Measurements from ENCODE around the gene POLD2. TPM values are rescaled to one million over a fixed set of nuclear protein-coding genes. Genes with fewer than 3 reads are reported as not detected.
A peak's percentile ranks its signal among the peaks of the same experiment; 100 is the strongest.

POLD2 gene
- total RNA-seq, 1 experiment from 2014 or later, result 131 TPM

DNA sequence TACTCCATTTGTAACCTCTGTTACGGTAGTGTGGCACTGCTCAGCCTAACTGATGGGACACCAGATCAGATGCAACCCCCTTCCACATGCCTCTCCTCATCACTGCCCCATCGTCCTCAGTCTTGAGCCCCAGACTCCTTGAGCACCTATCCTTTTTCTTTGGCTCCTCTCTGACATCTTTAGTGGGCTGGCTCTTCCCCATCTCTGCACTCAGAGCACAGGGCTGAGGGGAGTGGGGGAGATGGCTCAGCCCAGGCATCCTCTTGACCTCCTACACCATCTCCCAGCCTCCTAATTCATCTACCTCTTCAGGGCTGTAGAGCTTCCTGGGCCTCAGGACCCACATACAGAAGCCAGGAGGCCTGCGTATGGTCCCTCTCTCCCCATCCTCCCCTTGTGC is 39.6 kb downstream of the POLD2 start:
- Histone ChIP-seq H2BK5ac (ENCODE audit: insufficient read length, low read length) (no peak overlapping the region), H3K14ac (ENCODE audit: insufficient read depth, low read length) (no peak overlapping the region; the same call in 1 of the 2 replicates), H3K4ac (ENCODE audit: low read depth, low read length) (no peak overlapping the region), H3K23ac (ENCODE audit: insufficient read length, low read depth, low read length) (no peak overlapping the region), H3K23me2 (ENCODE audit: insufficient read length, low read depth, low read length, poor library complexity, severe bottlenecking) (no peaks in the 10 kb centered on the region), H3K4me1 (ENCODE audit: insufficient read depth, low read length) (peaks cover 4% of the 10 kb centered on the region; the same call in 1 of the 2 replicates), H2BK120ac (ENCODE audit: low read depth, low read length, poor library complexity, severe bottlenecking) (no peak overlapping the region), H3K9ac (ENCODE audit: extremely low read depth, insufficient read length, low read length) (no peak overlapping the region), H2BK20ac (ENCODE audit: low read depth, low read length, poor library complexity, severe bottlenecking) (no peak overlapping the region), H4K5ac (ENCODE audit: insufficient read length, low read depth, low read length) (no peak overlapping the region), H2BK15ac (ENCODE audit: low read depth, low read length) (no peak overlapping the region), H4K91ac (ENCODE audit: insufficient read length, low read depth, low read length) (no peak overlapping the region), H2BK12ac (ENCODE audit: insufficient read length, low read depth, low read length) (no peak overlapping the region), H3T11ph (ENCODE audit: low read length) (no peak overlapping the region), H3K4me2 (ENCODE audit: insufficient read depth, insufficient read length, low read length) (no peak overlapping the region), H2AK5ac (ENCODE audit: insufficient read length, low read length) (no peak overlapping the region), H3K79me1 (ENCODE audit: insufficient read depth, low read depth, low read length, poor library complexity, severe bottlenecking) (no peaks in the 10 kb centered on the region), H3K18ac (ENCODE audit: insufficient read length, low read depth, low read length) (no peak overlapping the region), H3K9me3 (ENCODE audit: control insufficient read depth, low read depth, low read length) (no peaks in the 10 kb centered on the region), H3K79me2 (ENCODE audit: insufficient read depth, low read length) (no peaks in the 10 kb centered on the region), H3K27me3 (ENCODE audit: insufficient read depth, low read length) (no peaks in the 10 kb centered on the region; the same call in 1 of the 2 replicates), H2AFZ (ENCODE audit: low read length) (no peak overlapping the region), H4K20me1 (ENCODE audit: control insufficient read depth, insufficient read depth, insufficient read length) (no peaks in the 10 kb centered on the region), H4K8ac (replicated peaks; ENCODE audit: insufficient read length, low read depth, low read length) (no peak overlapping the region), H3K56ac (ENCODE audit: insufficient read length, low read depth, low read length) (no peak overlapping the region), H3K27ac (ENCODE audit: insufficient read length, low read depth, low read length) (no peak overlapping the region)
- Mint-ChIP-seq H3K27ac (no peak overlapping the region), H3K36me3 (ENCODE audit: insufficient read depth in 1 of 3, low read depth in 3 of 3) (peaks cover 5 to 15% (median 11%) of the 10 kb centered on the region in 3 experiments; a peak in 5 of 7 replicates), H3K4me1 (peaks cover 12 to 23% of the 10 kb centered on the region in 2 experiments), H3K9me3 (no peaks in the 10 kb centered on the region; a peak in 1 of 5 replicates), H3K4me3 (peak overlapping the region in 1 of 2 experiments; percentile 25; a peak in 1 of 5 replicates), H3K27me3 (ENCODE audit: low read depth) (peaks cover 18% of the 10 kb centered on the region)
- TF ChIP-seq CTCF (conservative IDR thresholded peaks at IDR 0.05), result no peak
- no peak for DNase-seq
- no CpG with 5 or more reads among the region's 3 CpGs for WGBS (ENCODE audit: extremely low coverage, insufficient read length, low lambda C conversion rate)
